Measurements from ENCODE around the gene METTL9.

DNA sequence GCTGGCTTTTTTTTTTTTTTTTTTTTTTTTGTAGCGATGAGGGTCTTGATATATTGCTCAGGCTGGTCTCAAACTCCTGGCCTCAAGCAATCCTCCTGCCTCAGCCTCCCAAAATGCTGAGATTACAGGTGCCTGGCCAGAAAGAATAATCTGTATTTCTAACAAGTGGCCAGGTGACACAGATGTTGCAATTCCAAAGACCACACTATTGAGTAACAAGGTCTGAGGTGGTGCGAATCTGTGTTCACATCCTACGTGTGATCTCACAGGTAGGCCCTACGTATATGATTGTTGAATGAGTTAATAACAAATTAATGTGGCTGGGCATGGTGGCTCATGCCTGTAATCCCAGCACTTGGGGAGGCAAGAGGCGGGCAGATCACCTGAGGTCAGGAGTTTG is 97.7 kb downstream of the METTL9 start:
- TF ChIP-seq, protein P1, sequence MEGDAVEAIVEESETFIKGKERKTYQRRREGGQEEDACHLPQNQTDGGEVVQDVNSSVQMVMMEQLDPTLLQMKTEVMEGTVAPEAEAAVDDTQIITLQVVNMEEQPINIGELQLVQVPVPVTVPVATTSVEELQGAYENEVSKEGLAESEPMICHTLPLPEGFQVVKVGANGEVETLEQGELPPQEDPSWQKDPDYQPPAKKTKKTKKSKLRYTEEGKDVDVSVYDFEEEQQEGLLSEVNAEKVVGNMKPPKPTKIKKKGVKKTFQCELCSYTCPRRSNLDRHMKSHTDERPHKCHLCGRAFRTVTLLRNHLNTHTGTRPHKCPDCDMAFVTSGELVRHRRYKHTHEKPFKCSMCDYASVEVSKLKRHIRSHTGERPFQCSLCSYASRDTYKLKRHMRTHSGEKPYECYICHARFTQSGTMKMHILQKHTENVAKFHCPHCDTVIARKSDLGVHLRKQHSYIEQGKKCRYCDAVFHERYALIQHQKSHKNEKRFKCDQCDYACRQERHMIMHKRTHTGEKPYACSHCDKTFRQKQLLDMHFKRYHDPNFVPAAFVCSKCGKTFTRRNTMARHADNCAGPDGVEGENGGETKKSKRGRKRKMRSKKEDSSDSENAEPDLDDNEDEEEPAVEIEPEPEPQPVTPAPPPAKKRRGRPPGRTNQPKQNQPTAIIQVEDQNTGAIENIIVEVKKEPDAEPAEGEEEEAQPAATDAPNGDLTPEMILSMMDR (IDR thresholded peaks at IDR 0.05 in 2 of 3, conservative IDR thresholded peaks at IDR 0.05 in 1 of 3; ENCODE audit: borderline replicate concordance in 1 of 3, insufficient read depth in 1 of 3, low read depth in 2 of 3, low read length in 2 of 3) = no peak
- TF ChIP-seq, protein P2, sequence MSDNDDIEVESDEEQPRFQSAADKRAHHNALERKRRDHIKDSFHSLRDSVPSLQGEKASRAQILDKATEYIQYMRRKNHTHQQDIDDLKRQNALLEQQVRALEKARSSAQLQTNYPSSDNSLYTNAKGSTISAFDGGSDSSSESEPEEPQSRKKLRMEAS (IDR thresholded peaks at IDR 0.05) = no peak
- TF ChIP-seq, protein P3, sequence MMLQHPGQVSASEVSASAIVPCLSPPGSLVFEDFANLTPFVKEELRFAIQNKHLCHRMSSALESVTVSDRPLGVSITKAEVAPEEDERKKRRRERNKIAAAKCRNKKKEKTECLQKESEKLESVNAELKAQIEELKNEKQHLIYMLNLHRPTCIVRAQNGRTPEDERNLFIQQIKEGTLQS (IDR thresholded peaks at IDR 0.05) = no peak
- TF ChIP-seq ZFX (IDR thresholded peaks at IDR 0.05) (no peak), EZH2phosphoT487 (IDR thresholded peaks at IDR 0.05; ENCODE audit: borderline replicate concordance) (no peak), JUND (IDR thresholded peaks at IDR 0.05) (no peak), SP1 (IDR thresholded peaks at IDR 0.05; ENCODE audit: low read depth) (no peak)
- TF ChIP-seq, protein P4, sequence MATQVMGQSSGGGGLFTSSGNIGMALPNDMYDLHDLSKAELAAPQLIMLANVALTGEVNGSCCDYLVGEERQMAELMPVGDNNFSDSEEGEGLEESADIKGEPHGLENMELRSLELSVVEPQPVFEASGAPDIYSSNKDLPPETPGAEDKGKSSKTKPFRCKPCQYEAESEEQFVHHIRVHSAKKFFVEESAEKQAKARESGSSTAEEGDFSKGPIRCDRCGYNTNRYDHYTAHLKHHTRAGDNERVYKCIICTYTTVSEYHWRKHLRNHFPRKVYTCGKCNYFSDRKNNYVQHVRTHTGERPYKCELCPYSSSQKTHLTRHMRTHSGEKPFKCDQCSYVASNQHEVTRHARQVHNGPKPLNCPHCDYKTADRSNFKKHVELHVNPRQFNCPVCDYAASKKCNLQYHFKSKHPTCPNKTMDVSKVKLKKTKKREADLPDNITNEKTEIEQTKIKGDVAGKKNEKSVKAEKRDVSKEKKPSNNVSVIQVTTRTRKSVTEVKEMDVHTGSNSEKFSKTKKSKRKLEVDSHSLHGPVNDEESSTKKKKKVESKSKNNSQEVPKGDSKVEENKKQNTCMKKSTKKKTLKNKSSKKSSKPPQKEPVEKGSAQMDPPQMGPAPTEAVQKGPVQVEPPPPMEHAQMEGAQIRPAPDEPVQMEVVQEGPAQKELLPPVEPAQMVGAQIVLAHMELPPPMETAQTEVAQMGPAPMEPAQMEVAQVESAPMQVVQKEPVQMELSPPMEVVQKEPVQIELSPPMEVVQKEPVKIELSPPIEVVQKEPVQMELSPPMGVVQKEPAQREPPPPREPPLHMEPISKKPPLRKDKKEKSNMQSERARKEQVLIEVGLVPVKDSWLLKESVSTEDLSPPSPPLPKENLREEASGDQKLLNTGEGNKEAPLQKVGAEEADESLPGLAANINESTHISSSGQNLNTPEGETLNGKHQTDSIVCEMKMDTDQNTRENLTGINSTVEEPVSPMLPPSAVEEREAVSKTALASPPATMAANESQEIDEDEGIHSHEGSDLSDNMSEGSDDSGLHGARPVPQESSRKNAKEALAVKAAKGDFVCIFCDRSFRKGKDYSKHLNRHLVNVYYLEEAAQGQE (IDR thresholded peaks at IDR 0.05; ENCODE audit: low read depth) = no peak
